ENCODE measurements around the gene ADAM15.

ADAM15 gene

GRCh38 chr1:155011004-155011416, 40.1 kb upstream of the ADAM15 start:
- no peak overlapping the region for H3K4me3 ChIP-seq (ENCODE audit: low read depth, low read length)
- TF ChIP-seq MYC (IDR thresholded peaks at IDR 0.05; ENCODE audit: low read depth, low read length) (no peak), CTCF (IDR thresholded peaks at IDR 0.05; ENCODE audit: low read depth, low read length) (no peak), MAX (IDR thresholded peaks at IDR 0.05; ENCODE audit: low read depth, low read length) (no peak)
- no peak for DNase-seq (ENCODE audit: low read depth)

GRCh38 chr1:155011437-155012025, 39.6 kb upstream of the ADAM15 start:
- DNase-seq (ENCODE audit: low read depth) = no peak
- H3K4me3 ChIP-seq (ENCODE audit: low read depth, low read length) = no peak overlapping the region
- TF ChIP-seq CTCF (IDR thresholded peaks at IDR 0.05; ENCODE audit: low read depth, low read length) (no peak), POLR2A (IDR thresholded peaks at IDR 0.05; ENCODE audit: extremely low read depth, insufficient read length) (no peak), MYC (IDR thresholded peaks at IDR 0.05; ENCODE audit: low read depth, low read length) (no peak), MAX (IDR thresholded peaks at IDR 0.05; ENCODE audit: low read depth, low read length) (no peak)

- TF ChIP-seq CTCF (IDR thresholded peaks at IDR 0.05; ENCODE audit: low read depth, low read length) = no peak
- TF ChIP-seq MAX (IDR thresholded peaks at IDR 0.05; ENCODE audit: low read depth, low read length) = peak; percentile 33; the same call in 1 of the 2 replicates
- no peak for TF ChIP-seq MYC (IDR thresholded peaks at IDR 0.05; ENCODE audit: low read depth, low read length)
- peak overlapping the region; percentile 16 for H3K4me3 ChIP-seq (ENCODE audit: low read depth, low read length)
- DNase-seq (ENCODE audit: low read depth) = peak; percentile 85
Observed at GRCh38 chr1:155012026-155012546, 39.0 kb upstream of the ADAM15 start.

GRCh38 chr1:155012776-155013602, 38.1 kb upstream of the ADAM15 start:
- no peak overlapping the region for H3K4me3 ChIP-seq (ENCODE audit: low read depth, low read length)
- peak; percentile 63 for DNase-seq (ENCODE audit: low read depth)
- TF ChIP-seq MYC (IDR thresholded peaks at IDR 0.05; ENCODE audit: low read depth, low read length) (no peak), CTCF (IDR thresholded peaks at IDR 0.05; ENCODE audit: low read depth, low read length) (no peak), MAX (IDR thresholded peaks at IDR 0.05; ENCODE audit: low read depth, low read length) (no peak), POLR2A (IDR thresholded peaks at IDR 0.05; ENCODE audit: extremely low read depth, insufficient read length) (no peak)

- no peak overlapping the region for H3K4me3 ChIP-seq (ENCODE audit: low read depth, low read length)
- DNase-seq (ENCODE audit: low read depth) = peak; percentile 60
Observed at GRCh38 chr1:155013632-155014031, 37.5 kb upstream of the ADAM15 start.

More at GRCh38 chr1:155013632-155014031, 37.5 kb upstream of the ADAM15 start:
- no peak for TF ChIP-seq MYC (IDR thresholded peaks at IDR 0.05; ENCODE audit: low read depth, low read length)
- no peak for TF ChIP-seq MAX (IDR thresholded peaks at IDR 0.05; ENCODE audit: low read depth, low read length)
- no peak for TF ChIP-seq CTCF (IDR thresholded peaks at IDR 0.05; ENCODE audit: low read depth, low read length)
- TF ChIP-seq POLR2A (IDR thresholded peaks at IDR 0.05; ENCODE audit: extremely low read depth, insufficient read length) = no peak
